A549 (cell line): ENCODE measurements around the gene TGM4. TPM values are rescaled to one million over a fixed set of nuclear protein-coding genes. Genes with fewer than 3 reads are reported as not detected.

Experiments
- polyA plus RNA-seq, 4 experiments: library from polyadenylated mRNA; depleted of rRNA in 3 of 4; stranded (reverse); fragments of >200 nt; fragmentation: RNase III in 1 of 4; extraction: RNeasy Plus Mini Kit Qiagen cat#74134 plus additional on column Dnase treatment in 1 of 4; gene quantifications; 2 replicates in 3 of 4; 3 replicates in 1 of 4; pipeline ENCODE4 v1.2.3, GENCODE V29; 2011 to 2017

The TGM4 gene
- polyA plus RNA-seq, 2 of the 4 experiments (the other 2 are of a cell fraction), result 0.01 TPM; not detected in 1

Other genes with a start within 250 kb of the TGM4 start
- gene ZNF197, start 249.6 kb upstream of the TGM4 start, polyA plus RNA-seq (2011; rRNA removed), result 3.7 TPM in 2 replicates
- 2.8 to 2.9 TPM (median 2.9 TPM) in 3 replicates for gene ZNF197, start 249.6 kb upstream of the TGM4 start, polyA plus RNA-seq (2017; fragmentation: RNase III; extraction: RNeasy Plus Mini Kit Qiagen cat#74134 plus additional on column Dnase treatment)
- 4.8 and 5.0 TPM in 2 replicates for gene ZNF35, start 225.9 kb upstream of the TGM4 start, polyA plus RNA-seq (2011; rRNA removed)
- gene ZNF35, start 225.9 kb upstream of the TGM4 start, polyA plus RNA-seq (2017; fragmentation: RNase III; extraction: RNeasy Plus Mini Kit Qiagen cat#74134 plus additional on column Dnase treatment), result 3.8 to 4.1 TPM (median 3.9 TPM) in 3 replicates
- gene ZNF502, start 161.9 kb upstream of the TGM4 start, polyA plus RNA-seq (2011; rRNA removed), result 3.3 TPM in 2 replicates
- 1.5 to 1.8 TPM (median 1.7 TPM) in 3 replicates for gene ZNF502, start 161.9 kb upstream of the TGM4 start, polyA plus RNA-seq (2017; fragmentation: RNase III; extraction: RNeasy Plus Mini Kit Qiagen cat#74134 plus additional on column Dnase treatment)
- gene ZNF501, start 145.0 kb upstream of the TGM4 start, polyA plus RNA-seq (2011; rRNA removed), result 0.03 TPM in 1 of 2 replicates, not detected in the other
- gene ZNF501, start 145.0 kb upstream of the TGM4 start, polyA plus RNA-seq (2017; fragmentation: RNase III; extraction: RNeasy Plus Mini Kit Qiagen cat#74134 plus additional on column Dnase treatment), result 0.03 to 0.09 TPM in 2 of 3 replicates, not detected in the other
- 13.3 and 16.6 TPM in 2 replicates for gene KIAA1143, start 113.0 kb upstream of the TGM4 start, polyA plus RNA-seq (2011; rRNA removed)
- gene KIAA1143, start 113.0 kb upstream of the TGM4 start, polyA plus RNA-seq (2017; fragmentation: RNase III; extraction: RNeasy Plus Mini Kit Qiagen cat#74134 plus additional on column Dnase treatment), result 10.1 to 10.8 TPM (median 10.6 TPM) in 3 replicates
- 6.8 and 13.5 TPM in 2 replicates for gene KIF15, start 112.8 kb upstream of the TGM4 start, polyA plus RNA-seq (2011; rRNA removed)
- gene KIF15, start 112.8 kb upstream of the TGM4 start, polyA plus RNA-seq (2017; fragmentation: RNase III; extraction: RNeasy Plus Mini Kit Qiagen cat#74134 plus additional on column Dnase treatment), result 7.7 to 8.7 TPM (median 8.4 TPM) in 3 replicates
- 18.0 and 22.8 TPM in 2 replicates for gene TMEM42, start 12.7 kb upstream of the TGM4 start, polyA plus RNA-seq (2011; rRNA removed)
- gene TMEM42, start 12.7 kb upstream of the TGM4 start, polyA plus RNA-seq (2017; fragmentation: RNase III; extraction: RNeasy Plus Mini Kit Qiagen cat#74134 plus additional on column Dnase treatment), result 7.7 to 10.0 TPM (median 9.3 TPM) in 3 replicates
- 57.7 and 84.7 TPM in 2 replicates for gene ZDHHC3, start 101.6 kb downstream of the TGM4 start, polyA plus RNA-seq (2011; rRNA removed)
- gene ZDHHC3, start 101.6 kb downstream of the TGM4 start, polyA plus RNA-seq (2017; fragmentation: RNase III; extraction: RNeasy Plus Mini Kit Qiagen cat#74134 plus additional on column Dnase treatment), result 28.7 to 30.9 TPM (median 30.0 TPM) in 3 replicates
- 53.9 and 68.4 TPM in 2 replicates for gene EXOSC7, start 101.6 kb downstream of the TGM4 start, polyA plus RNA-seq (2011; rRNA removed)
- gene EXOSC7, start 101.6 kb downstream of the TGM4 start, polyA plus RNA-seq (2017; fragmentation: RNase III; extraction: RNeasy Plus Mini Kit Qiagen cat#74134 plus additional on column Dnase treatment), result 58.7 to 61.8 TPM (median 59.1 TPM) in 3 replicates
- not detected in 2 replicates for gene CLEC3B, start 151.7 kb downstream of the TGM4 start, polyA plus RNA-seq (2011; rRNA removed)
- gene CLEC3B, start 151.7 kb downstream of the TGM4 start, polyA plus RNA-seq (2017; fragmentation: RNase III; extraction: RNeasy Plus Mini Kit Qiagen cat#74134 plus additional on column Dnase treatment), result not detected in 3 replicates